Kidney (tissue), 14 donors: ENCODE measurements around the gene MEP1A. TPM values are rescaled to one million over a fixed set of nuclear protein-coding genes. Genes with fewer than 3 reads are reported as not detected.

ENCODE experiments used
- DNase-seq, 5 donors: peaks; one replicate each; pipeline ENCODE4 v3.0.0-alpha.2; 2013 to 2020
- FAIRE-seq: peaks from 2 replicates; lab custom pipeline; 2012; peaks lifted over from hg19 to GRCh38; lab: Jason Lieb, UNC
- H3K27ac ChIP-seq, 2 donors: one replicate each; pipeline ENCODE4 v1.7.0; 2013; ENCODE audit warnings: low read depth in 2 of 2, low read length in 2 of 2, inconsistent platforms in 1 of 2
- H3K27me3 ChIP-seq: one replicate; pipeline ENCODE4 v1.7.1; 2013; ENCODE audit warnings: low read length, inconsistent platforms; ENCODE audit not compliant: control insufficient read depth, insufficient read depth
- H3K36me3 ChIP-seq, 3 donors: one replicate each; pipeline versions ENCODE4 v1.7.0 to v1.7.1; 2013; ENCODE audit warnings: low read length in 3 of 3, control low read depth in 1 of 3, inconsistent platforms in 1 of 3; ENCODE audit not compliant: insufficient read depth in 3 of 3, control insufficient read depth in 2 of 3
- H3K4me1 ChIP-seq, 3 donors: one replicate each; pipeline versions ENCODE4 v1.7.0 to v1.7.1; 2013; ENCODE audit warnings: low read length in 3 of 3, inconsistent platforms in 1 of 3, low read depth in 1 of 3; ENCODE audit not compliant: control insufficient read depth in 2 of 3, insufficient read depth in 2 of 3
- H3K4me3 ChIP-seq, 3 donors: one replicate each; pipeline versions ENCODE4 v1.7.0 to v1.8.1; 2013; ENCODE audit warnings: low read length in 3 of 3, control low read depth in 1 of 3, inconsistent platforms in 1 of 3
- H3K9ac ChIP-seq, 3 donors: one replicate each; pipeline versions ENCODE4 v1.7.0 to v1.7.1; 2013; ENCODE audit warnings: low read length in 3 of 3, control low read depth in 1 of 3, inconsistent platforms in 1 of 3
- H3K9me3 ChIP-seq, 3 donors: one replicate each; pipeline versions ENCODE4 v1.7.0 to v1.7.1; 2013; ENCODE audit warnings: low read length in 3 of 3, control low read depth in 1 of 3, inconsistent platforms in 1 of 3; ENCODE audit not compliant: control insufficient read depth in 2 of 3, insufficient read depth in 1 of 3
- CTCF ChIP-seq: IDR thresholded peaks from 3 replicates; pipeline ENCODE4 v1.5.1; 2012; ENCODE audit warnings: mild to moderate bottlenecking, moderate library complexity, borderline replicate concordance; ENCODE audit not compliant: insufficient read depth; ENCODE audit errors: extremely low read depth
- intact Hi-C: fragments of 100-400 bp; cut with DNase I; formaldehyde crosslinking; loops from one replicate; pipeline ENCODE4 v1.11.1; 2022
- polyA plus RNA-seq: library from polyadenylated mRNA; stranded (reverse); fragments of 350-450 nt; fragmentation: Illumina TruSeq; extraction: RNeasy Lipid Tissue Mini Kit (QIAGEN cat#74804); gene quantifications from one replicate; pipeline ENCODE4 v1.2.3, GENCODE V29; 2014; ENCODE audit warnings: low read depth, low replicate concordance; ENCODE audit not compliant: insufficient read depth
- total RNA-seq: library from RNA; stranded (reverse); fragmentation: NEBNext Ultra II Directional; extraction: Animal tissue kit (Norgen Biotek cat#: 25700); gene quantifications from one replicate; pipeline ENCODE4 v1.2.1, GENCODE V29; 2021
- donor health status: control.
- donor health status: control.
- donor health status: control.
- donor health status: control.
- donor health status: control.
- donor health status: DM: yes; HTN: yes; CAD: no.
- donor health status: Normal renal cell carcinoma (clear cell type).

The MEP1A gene
- total and polyA plus RNA-seq, 2 donors from 2014 or later, result 0.09 to 0.13 TPM

- no peaks in the 10 kb centered on the region for H3K27me3 ChIP-seq
- no peak overlapping the region for H3K27ac ChIP-seq
- no peak overlapping the region for H3K4me3 ChIP-seq
- FAIRE-seq (peak; percentile 23), DNase-seq (no peak)
- H3K9ac ChIP-seq, result no peak overlapping the region
- intact Hi-C loops, result no loop called here
- H3K36me3 ChIP-seq, result no peaks in the 10 kb centered on the region
- H3K4me1 ChIP-seq, result peaks cover 0 to 6% (median 2%) of the 10 kb centered on the region in 3 donors
- no peaks in the 10 kb centered on the region for H3K9me3 ChIP-seq
- no peak for TF ChIP-seq CTCF
These were observed 37.3 kb upstream of the MEP1A start for GRCh38 chr6:46755865-46756264.

- no peak for FAIRE-seq
- Histone ChIP-seq H3K9ac (no peak overlapping the region), H3K9me3 (no peaks in the 10 kb centered on the region), H3K27me3 (no peaks in the 10 kb centered on the region), H3K36me3 (no peaks in the 10 kb centered on the region), H3K27ac (no peak overlapping the region), H3K4me3 (no peak overlapping the region), H3K4me1 (peaks cover 0 to 6% (median 2%) of the 10 kb centered on the region in 3 donors)
- peak in 3 of 5 donors; percentile 27 to 57 (median 51) for DNase-seq
- intact Hi-C loops, result no loop called here
- TF ChIP-seq CTCF, result no peak
These were observed 36.5 kb upstream of the MEP1A start for GRCh38 chr6:46756469-46757213.

GRCh38 chr6:46757214-46757596 lies 36.0 kb upstream of the MEP1A start:
- Histone ChIP-seq H3K27me3 (no peaks in the 10 kb centered on the region), H3K36me3 (no peaks in the 10 kb centered on the region), H3K4me1 (peaks cover 0 to 6% (median 2%) of the 10 kb centered on the region in 3 donors), H3K9me3 (no peaks in the 10 kb centered on the region), H3K9ac (no peak overlapping the region), H3K27ac (no peak overlapping the region), H3K4me3 (no peak overlapping the region)
- DNase-seq, result no peak
- TF ChIP-seq CTCF, result no peak
- intact Hi-C loops, result no loop called here
- no peak for FAIRE-seq
